GM18520 (cell line): ENCODE results near the gene MOG.

Experiments used
- ATAC-seq: cut with Tn5 transposase; IDR thresholded peaks from one replicate; pipeline ENCODE4 v1.9.1; 2021; ENCODE audit not compliant: unreplicated experiment

Gene MOG

GRCh38 chr6:29674008-29674407 is 17.1 kb downstream of the MOG start:
- no peak for ATAC-seq

GRCh38 chr6:29675561-29675960 is 18.7 kb downstream of the MOG start:
- no peak for ATAC-seq

- no peak for ATAC-seq
These were observed 20.2 kb downstream of the MOG start for GRCh38 chr6:29676981-29677601.

- no peak for ATAC-seq
These were observed 21.2 kb downstream of the MOG start for GRCh38 chr6:29678114-29678513.

GRCh38 chr6:29679962-29680361 is 23.1 kb downstream of the MOG start:
- no peak for ATAC-seq

GRCh38 chr6:29680416-29680815 is 23.5 kb downstream of the MOG start:
- ATAC-seq, result no peak

GRCh38 chr6:29680904-29681303 is 24.0 kb downstream of the MOG start, which contains the start of gene ZFP57:
Gene ZFP57, minus strand, starts transcription at chr6:29681152. Its CDS starts 4,149 bp downstream, at chr6:29677003.
- no peak for ATAC-seq

GRCh38 chr6:29681811-29682210 is 24.9 kb downstream of the MOG start:
- no peak for ATAC-seq

GRCh38 chr6:29685718-29686326 is 28.9 kb downstream of the MOG start:
- ATAC-seq, result no peak

- no peak for ATAC-seq
These were observed 37.7 kb downstream of the MOG start for GRCh38 chr6:29694637-29695036.

- no peak for ATAC-seq
These were observed 39.5 kb downstream of the MOG start for GRCh38 chr6:29696147-29697125.

- ATAC-seq, result no peak
These were observed 45.7 kb downstream of the MOG start for GRCh38 chr6:29702519-29703103.

GRCh38 chr6:29705389-29706231 is 48.7 kb downstream of the MOG start:
- no peak for ATAC-seq

- ATAC-seq, result no peak
These were observed 51.7 kb downstream of the MOG start for GRCh38 chr6:29708432-29709179.

GRCh38 chr6:29709188-29709587 is 52.3 kb downstream of the MOG start:
- no peak for ATAC-seq

- ATAC-seq, result no peak
These were observed 53.5 kb downstream of the MOG start for GRCh38 chr6:29710281-29710941.

- ATAC-seq, result no peak
These were observed 64.0 kb downstream of the MOG start for GRCh38 chr6:29720863-29721262.
